ENCODE results near the gene DBP. TPM values are rescaled to one million over a fixed set of nuclear protein-coding genes. Genes with fewer than 3 reads are reported as not detected.

DBP gene
- total and polyA plus RNA-seq, 7 donors = 6.2 to 14.1 (median 10.5) TPM

- WGBS, 2 donors = 25 to 60% methylated on average over 18 of the region's 18 CpGs
- DNase-seq = no peak
- no peaks in the 10 kb centered on the region for H3K9me3 ChIP-seq
- peaks cover 10 to 32% (median 25%) of the 10 kb centered on the region in 4 donors for H3K36me3 ChIP-seq
- TF ChIP-seq CTCF (IDR thresholded peaks at IDR 0.05) (no peak), POLR2AphosphoS5 (IDR thresholded peaks at IDR 0.05) (no peak), POLR2A (IDR thresholded peaks at IDR 0.05) (no peak), EP300 (IDR thresholded peaks at IDR 0.05) (no peak)
- H3K27me3 ChIP-seq = no peaks in the 10 kb centered on the region
- intact Hi-C loops (cut with DNase I) = no loop called here
- peaks cover 0 to 47% (median 32%) of the 10 kb centered on the region in 4 donors for H3K4me1 ChIP-seq
- peak overlapping the region in 3 of 4 donors; percentile 91 to 95 (median 94) for H3K27ac ChIP-seq
- H3K4me3 ChIP-seq = peak overlapping the region in 3 of 4 donors; percentile 56 to 73 (median 70)
Observed at GRCh38 chr19:48617146-48617937, 19.8 kb downstream of the DBP start.

GRCh38 chr19:48616491-48617056, 20.6 kb downstream of the DBP start:
- no peak overlapping the region for H3K4me3 ChIP-seq
- H3K27me3 ChIP-seq = no peaks in the 10 kb centered on the region
- peaks cover 10 to 32% (median 25%) of the 10 kb centered on the region in 4 donors for H3K36me3 ChIP-seq
- H3K9me3 ChIP-seq = no peaks in the 10 kb centered on the region
- intact Hi-C loops (cut with DNase I) = no loop called here
- peak overlapping the region in 2 of 4 donors; percentile 94 to 95 for H3K27ac ChIP-seq
- TF ChIP-seq EP300 (IDR thresholded peaks at IDR 0.05) = no peak
- TF ChIP-seq CTCF (IDR thresholded peaks at IDR 0.05) = no peak
- TF ChIP-seq POLR2A (IDR thresholded peaks at IDR 0.05) = no peak
- TF ChIP-seq POLR2AphosphoS5 (IDR thresholded peaks at IDR 0.05) = no peak
- no peak for DNase-seq
- H3K4me1 ChIP-seq = peaks cover 0 to 44% (median 30%) of the 10 kb centered on the region in 4 donors
- WGBS, 2 donors = 31 to 59% methylated on average over 12 of the region's 12 CpGs

- H3K4me3 ChIP-seq = no peak overlapping the region
- peak overlapping the region in 1 of 4 donors; percentile 6 for H3K27ac ChIP-seq
- no peak for DNase-seq
- H3K4me1 ChIP-seq = peaks cover 0 to 44% (median 30%) of the 10 kb centered on the region in 4 donors
- WGBS, 2 donors = 54 to 84% methylated on average over 16 of the region's 16 CpGs
- TF ChIP-seq POLR2A (IDR thresholded peaks at IDR 0.05) = no peak
- TF ChIP-seq EP300 (IDR thresholded peaks at IDR 0.05) = no peak
- no peak for TF ChIP-seq POLR2AphosphoS5 (IDR thresholded peaks at IDR 0.05)
- no peak for TF ChIP-seq CTCF (IDR thresholded peaks at IDR 0.05)
- no peaks in the 10 kb centered on the region for H3K9me3 ChIP-seq
- no peaks in the 10 kb centered on the region for H3K27me3 ChIP-seq
- intact Hi-C loops (cut with DNase I) = no loop called here
- peaks cover 10 to 32% (median 25%) of the 10 kb centered on the region in 4 donors for H3K36me3 ChIP-seq
Observed at GRCh38 chr19:48616041-48616436, 21.1 kb downstream of the DBP start.

- Histone ChIP-seq H3K4me3 (no peak overlapping the region), H3K9me3 (no peaks in the 10 kb centered on the region), H3K27me3 (no peaks in the 10 kb centered on the region), H3K4me1 (peaks cover 0 to 43% (median 30%) of the 10 kb centered on the region in 4 donors), H3K27ac (peak overlapping the region in 2 of 4 donors; percentile 6 to 9), H3K36me3 (peaks cover 10 to 32% (median 25%) of the 10 kb centered on the region in 4 donors)
- 35 to 70% methylated on average over 19 of the region's 19 CpGs for WGBS, 2 donors
- no peak for DNase-seq
- TF ChIP-seq CTCF (IDR thresholded peaks at IDR 0.05) (no peak), EP300 (IDR thresholded peaks at IDR 0.05) (no peak), POLR2AphosphoS5 (IDR thresholded peaks at IDR 0.05) (no peak)
- intact Hi-C loops (cut with DNase I) = no loop called here
Observed at GRCh38 chr19:48615231-48616040, 21.7 kb downstream of the DBP start.

Data from sigmoid colon (tissue), 7 donors.